SK-N-SH (cell line): ENCODE results near the gene CACNG7. TPM values are rescaled to one million over a fixed set of nuclear protein-coding genes. Genes with fewer than 3 reads are reported as not detected.

Experiments
- CTCF ChIA-PET: fragments of 300-600, 350-600 bp; formaldehyde crosslinking; extraction: SDS; loops from one replicate; lab custom pipeline; 2021; lab: Yijun Ruan, JAX
- POLR2A ChIA-PET: fragments of 350-600 bp; sonication (Branson Sonifier 250); formaldehyde crosslinking; extraction: SDS; loops from one replicate; lab custom pipeline; 2020; ENCODE audit warnings: antibody characterized with exemption, inconsistent platforms; lab: Yijun Ruan, JAX
- DNase-seq: peaks from one replicate; pipeline ENCODE4 v3.0.0; 2012
- H2AFZ ChIP-seq: fragments of 200-600 bp; sonication (generic); 2 replicates; pipeline ENCODE4 v1.8.1; 2016; ENCODE audit warnings: antibody characterized with exemption, mild to moderate bottlenecking, low read depth
- H3F3A ChIP-seq: fragments of 200-600 bp; sonication (generic); replicated peaks from 2 replicates; pipeline ENCODE3; 2016; ENCODE audit warnings: antibody characterized with exemption, mild to moderate bottlenecking; ENCODE audit not compliant: insufficient read depth
- H3K27ac ChIP-seq, 2 experiments: fragments of 200-500 bp in 1 of 2; fragments of 200-600 bp in 1 of 2; sonication (Bioruptor generic) in 1 of 2; sonication (generic), shearing (Covaris generic) in 1 of 2; 2 replicates each; pipeline versions ENCODE4 v1.5.1 to v1.6.1; 2014 to 2016; ENCODE audit warnings: low read depth in 2 of 2, inconsistent platforms in 1 of 2, low read length in 1 of 2, mild to moderate bottlenecking in 1 of 2, mixed read lengths in 1 of 2
- H3K27me3 ChIP-seq: fragments of 200-600 bp; sonication (generic), shearing (Covaris generic); 2 replicates; pipeline ENCODE4 v1.6.1; 2016; ENCODE audit warnings: mixed run types; ENCODE audit not compliant: insufficient read depth
- H3K36me3 ChIP-seq, 2 experiments: fragments of 200-500 bp in 1 of 2; fragments of 200-600 bp in 1 of 2; sonication (Bioruptor generic) in 1 of 2; sonication (generic) in 1 of 2; replicated peaks in 1 of 2; 2 replicates each; pipeline versions ENCODE3 to v1.5.1; 2014 to 2016; ENCODE audit warnings: low read length in 1 of 2, mild to moderate bottlenecking in 1 of 2; ENCODE audit not compliant: insufficient read depth in 2 of 2, control insufficient read depth in 1 of 2
- H3K4me1 ChIP-seq, 2 experiments: fragments of 200-500 bp in 1 of 2; fragments of 200-600 bp in 1 of 2; sonication (Bioruptor generic) in 1 of 2; sonication (generic), shearing (Covaris generic) in 1 of 2; 2 replicates each; pipeline versions ENCODE4 v1.5.1 to v1.6.1; 2014 to 2016; ENCODE audit warnings: low read depth in 1 of 2, low read length in 1 of 2, mixed run types in 1 of 2; ENCODE audit not compliant: insufficient read depth in 2 of 2, control insufficient read depth in 1 of 2
- H3K4me2 ChIP-seq: fragments of 200-600 bp; sonication (generic), shearing (Covaris generic); 2 replicates; pipeline ENCODE4 v1.6.1; 2017; ENCODE audit warnings: mixed run types
- H3K4me3 ChIP-seq, 2 experiments: fragments of 200-500 bp in 1 of 2; fragments of 200-600 bp in 1 of 2; sonication (Bioruptor generic) in 1 of 2; sonication (generic), shearing (Covaris generic) in 1 of 2; 2 replicates each; pipeline versions ENCODE4 v1.5.1 to v1.8.1; 2014 to 2016; ENCODE audit warnings: low read depth in 2 of 2, inconsistent platforms in 1 of 2, low read length in 1 of 2, mild to moderate bottlenecking in 1 of 2, mixed read lengths in 1 of 2, moderate library complexity in 1 of 2
- H3K79me2 ChIP-seq: fragments of 200-600 bp; sonication (generic); 2 replicates; pipeline ENCODE4 v1.8.1; 2017; ENCODE audit warnings: mild to moderate bottlenecking; ENCODE audit not compliant: insufficient read depth
- H3K9ac ChIP-seq: fragments of 200-600 bp; sonication (generic); 2 replicates; pipeline ENCODE4 v1.6.1; 2017; ENCODE audit warnings: mixed run types
- H3K9me2 ChIP-seq: fragments of 200-600 bp; sonication (generic); 2 replicates; pipeline ENCODE4 v1.6.1; 2017; ENCODE audit warnings: mixed run types
- H3K9me3 ChIP-seq: fragments of 200-600 bp; sonication (generic); 2 replicates; pipeline ENCODE4 v1.6.1; 2017; ENCODE audit warnings: mixed run types, mild to moderate bottlenecking, moderate library complexity
- H4K20me1 ChIP-seq: fragments of 200-600 bp; sonication (generic); 2 replicates; pipeline ENCODE4 v1.6.1; 2017; ENCODE audit warnings: mild to moderate bottlenecking, mixed run types; ENCODE audit not compliant: insufficient read depth
- CHD2 ChIP-seq: fragments of 150-350 bp; IDR thresholded peaks from 2 replicates; pipeline ENCODE4 v1.6.1; 2018; ENCODE audit warnings: low read length; ENCODE audit not compliant: partially characterized antibody
- EP300 ChIP-seq, 2 experiments: IDR thresholded peaks; 2 replicates each; pipeline versions ENCODE4 v1.4.0 to v1.6.1; 2012; ENCODE audit warnings: borderline replicate concordance in 1 of 2, low read depth in 1 of 2, low read length in 1 of 2
- FOXJ3 ChIP-seq: sonication (generic); formaldehyde crosslinking; IDR thresholded peaks from 2 replicates; pipeline ENCODE4 v1.5.1; 2020; ENCODE audit warnings: mild to moderate bottlenecking, missing genetic modification reagents
- GABPA ChIP-seq: IDR thresholded peaks from 2 replicates; pipeline ENCODE4 v1.4.0; 2012; ENCODE audit warnings: low read depth, mild to moderate bottlenecking
- JUND ChIP-seq: IDR thresholded peaks from 2 replicates; pipeline ENCODE4 v1.4.0; 2012
- MEF2A ChIP-seq: IDR thresholded peaks from 2 replicates; pipeline ENCODE4 v1.4.0; 2012; ENCODE audit warnings: low read depth, borderline replicate concordance
- NFIC ChIP-seq: IDR thresholded peaks from 2 replicates; pipeline ENCODE4 v1.4.0; 2012; ENCODE audit warnings: borderline replicate concordance
- RCOR1 ChIP-seq: fragments of 150-350 bp; IDR thresholded peaks from 2 replicates; pipeline ENCODE4 v1.6.1; 2017; ENCODE audit warnings: antibody characterized with exemption, low read length
- RFX5 ChIP-seq: IDR thresholded peaks from 2 replicates; pipeline ENCODE4 v1.6.1; 2012; ENCODE audit warnings: mild to moderate bottlenecking, improper control_type of control experiment, low read length
- RXRA ChIP-seq: IDR thresholded peaks from 2 replicates; pipeline ENCODE4 v1.4.0; 2012; ENCODE audit warnings: low read depth, mild to moderate bottlenecking, borderline replicate concordance
- SMC3 ChIP-seq: IDR thresholded peaks from 2 replicates; pipeline ENCODE4 v1.6.1; 2012; ENCODE audit warnings: low read depth, low read length, improper control_type of control experiment
- TEAD4 ChIP-seq: IDR thresholded peaks from 2 replicates; pipeline ENCODE4 v1.4.0; 2012; ENCODE audit warnings: mild to moderate bottlenecking, borderline replicate concordance; ENCODE audit not compliant: insufficient read depth
- WGBS: methylation state at CpG from one replicate; pipeline ENCODE4 v1.1.6; 2017; ENCODE audit warnings: low lambda C conversion rate; 5-methylcytosine and 5-hydroxymethylcytosine counted together
- polyA plus RNA-seq, 3 experiments: library from polyadenylated mRNA; depleted of rRNA; stranded (reverse); fragments of >200 nt; gene quantifications; 2 replicates each; pipeline ENCODE4 v1.2.3, GENCODE V29; 2012
- TF ChIP-seq, protein P1 (sequence below): IDR thresholded peaks from 2 replicates; pipeline ENCODE4 v1.4.0; 2012; ENCODE audit warnings: low read depth, borderline replicate concordance
- TF ChIP-seq, protein P2 (sequence below): fragments of 150-350 bp; IDR thresholded peaks from 2 replicates; pipeline ENCODE4 v1.6.1; 2017; ENCODE audit warnings: antibody characterized with exemption, low read length, low read depth, borderline replicate concordance
- TF ChIP-seq, protein P3 (sequence below): fragments of 150-350 bp; IDR thresholded peaks from 2 replicates; pipeline ENCODE4 v1.6.1; 2016; ENCODE audit warnings: mild to moderate bottlenecking, low read depth, low read length
- TF ChIP-seq, protein P4 (sequence below): fragments of 200-600 bp; sonication (generic); IDR thresholded peaks from 2 replicates; pipeline ENCODE4 v1.6.1; 2017; ENCODE audit warnings: antibody characterized with exemption, mild to moderate bottlenecking, moderate library complexity

CACNG7 gene
- polyA plus RNA-seq, 1 of the 3 experiments (the other 2 are of a cell fraction) = 25.7 TPM

DNA sequence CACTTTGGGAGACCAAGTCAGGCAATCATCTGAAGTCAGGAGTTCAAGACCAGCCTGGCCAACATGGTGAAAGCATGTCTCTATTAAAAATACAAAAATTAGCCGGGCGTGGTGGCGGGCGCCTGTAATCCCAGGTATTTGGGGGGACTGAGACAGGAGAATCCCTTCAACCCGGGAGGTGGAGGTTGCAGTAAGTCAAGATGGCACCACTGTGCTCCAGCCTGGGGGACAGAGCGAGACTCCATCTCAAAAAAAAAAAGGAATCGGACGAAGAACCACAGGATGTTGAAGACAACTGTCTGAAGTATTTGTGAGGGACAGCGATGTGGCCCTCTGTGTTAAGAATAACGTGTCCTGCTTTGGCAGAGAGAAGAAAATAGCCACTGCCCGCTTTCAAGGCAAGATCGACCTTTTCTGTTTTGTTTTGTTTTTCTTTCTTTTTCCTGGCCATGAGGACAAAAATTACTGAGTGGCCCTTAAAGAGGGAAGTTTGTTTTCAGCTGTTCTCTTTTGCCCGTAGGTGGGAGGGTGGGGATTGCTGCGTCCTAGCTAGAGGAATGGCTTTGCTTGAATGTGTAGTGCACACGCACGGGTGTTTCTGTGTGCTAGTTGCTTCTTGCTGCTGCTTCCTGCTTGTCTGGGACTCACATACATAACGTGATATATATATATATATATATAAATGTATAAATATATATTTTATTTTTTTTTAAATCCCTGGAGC is 33.3 kb upstream of the CACNG7 start:
- CTCF ChIA-PET = no interaction called here
- no peak overlapping the region for H2AFZ ChIP-seq
- 93% methylated on average over 17 of the region's 17 CpGs for WGBS
- H3K27ac ChIP-seq = no peak overlapping the region
- POLR2A ChIA-PET = interaction anchor here (1.1 kb wide), 1 partner anchor 149 kb away, joined by 3 read pairs; no protein-coding TSS in a partner anchor
- H3K4me2 ChIP-seq = no peak overlapping the region
- H3F3A ChIP-seq = peaks cover 27% of the 10 kb centered on the region
- no peaks in the 10 kb centered on the region for H3K9me2 ChIP-seq
- TF ChIP-seq NFIC = no peak
- TF ChIP-seq, protein P1, sequence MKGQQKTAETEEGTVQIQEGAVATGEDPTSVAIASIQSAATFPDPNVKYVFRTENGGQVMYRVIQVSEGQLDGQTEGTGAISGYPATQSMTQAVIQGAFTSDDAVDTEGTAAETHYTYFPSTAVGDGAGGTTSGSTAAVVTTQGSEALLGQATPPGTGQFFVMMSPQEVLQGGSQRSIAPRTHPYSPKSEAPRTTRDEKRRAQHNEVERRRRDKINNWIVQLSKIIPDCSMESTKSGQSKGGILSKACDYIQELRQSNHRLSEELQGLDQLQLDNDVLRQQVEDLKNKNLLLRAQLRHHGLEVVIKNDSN = no peak
- TF ChIP-seq MEF2A = no peak
- no peak for TF ChIP-seq RXRA
- TF ChIP-seq GABPA = no peak
- TF ChIP-seq FOXJ3 (CRISPR knock-in tag) = no peak
- no peak for TF ChIP-seq EP300 (IDR thresholded peaks at IDR 0.05; ENCODE audit: borderline replicate concordance in 1 of 2, low read depth in 1 of 2, low read length in 1 of 2)
- no peak for TF ChIP-seq CHD2
- no peak for TF ChIP-seq RFX5
- H3K4me3 ChIP-seq = no peak overlapping the region
- H3K36me3 ChIP-seq = peaks cover 17 to 18% of the 10 kb centered on the region in 2 experiments
- DNase-seq = no peak
- H3K9ac ChIP-seq = no peak overlapping the region
- H3K27me3 ChIP-seq = no peaks in the 10 kb centered on the region
- H3K4me1 ChIP-seq = peaks cover 0 to 3% of the 10 kb centered on the region in 2 experiments; a peak in 1 of 4 replicates
- H3K9me3 ChIP-seq = no peaks in the 10 kb centered on the region
- H3K79me2 ChIP-seq = peaks cover 17% of the 10 kb centered on the region
- H4K20me1 ChIP-seq = peaks cover 38% of the 10 kb centered on the region; the same call in 1 of the 2 replicates

DNA sequence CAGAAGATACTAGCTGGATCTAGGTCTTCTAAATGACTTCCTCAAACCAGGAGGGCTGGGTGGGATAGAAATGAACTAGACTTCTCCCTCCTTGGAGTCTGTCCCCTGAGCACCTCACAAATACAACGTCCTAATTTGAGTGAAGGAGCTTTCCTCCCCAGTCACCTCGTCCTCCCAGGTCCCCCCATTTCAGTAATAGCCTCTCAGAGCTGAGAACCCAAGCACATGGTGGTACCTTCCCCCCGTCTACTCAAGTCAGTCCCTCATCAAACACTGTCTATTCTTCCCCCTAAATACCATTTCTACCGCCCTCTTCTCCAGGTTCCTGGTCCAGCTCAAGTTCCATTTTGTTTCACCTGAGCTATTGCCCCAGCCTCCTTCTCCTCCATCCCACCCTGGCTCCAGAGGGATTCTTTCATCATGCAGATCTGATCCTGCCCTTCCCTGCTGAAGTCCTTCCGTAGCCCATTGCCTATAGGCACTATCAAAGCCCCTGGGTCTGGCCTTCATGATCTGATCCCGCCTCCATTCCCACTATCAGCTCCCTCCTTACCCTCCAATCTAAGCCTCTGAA is 32.3 kb upstream of the CACNG7 start:
- DNase-seq = peak; percentile 4
- WGBS = 83% methylated on average over 5 of the region's 6 CpGs
- POLR2A ChIA-PET = interaction anchor here (0.6 to 1.2 kb wide), 3 partner anchors 8 to 151 kb away, joined by 3 to 4 read pairs (median 3); no protein-coding TSS in a partner anchor
- H3K9me2 ChIP-seq = no peaks in the 10 kb centered on the region
- peaks cover 8% of the 10 kb centered on the region; the same call in 1 of the 2 replicates for H3K79me2 ChIP-seq
- H3K9me3 ChIP-seq = no peaks in the 10 kb centered on the region
- H3K36me3 ChIP-seq = peaks cover 17 to 18% of the 10 kb centered on the region in 2 experiments
- peaks cover 0 to 9% of the 10 kb centered on the region in 2 experiments; a peak in 1 of 4 replicates for H3K4me1 ChIP-seq
- peaks cover 35% of the 10 kb centered on the region for H3F3A ChIP-seq
- H3K4me3 ChIP-seq = no peak overlapping the region
- CTCF ChIA-PET = interaction anchor here (1.2 kb wide), 1 partner anchor 20 kb away, joined by 3 read pairs; no protein-coding TSS in a partner anchor
- no peak overlapping the region for H3K27ac ChIP-seq
- no peak overlapping the region for H3K4me2 ChIP-seq
- H3K9ac ChIP-seq = no peak overlapping the region
- peaks cover 30% of the 10 kb centered on the region; the same call in 1 of the 2 replicates for H4K20me1 ChIP-seq
- H2AFZ ChIP-seq = no peak overlapping the region
- no peak for TF ChIP-seq RCOR1
- no peak for TF ChIP-seq SMC3
- TF ChIP-seq GABPA = no peak
- TF ChIP-seq, protein P2, sequence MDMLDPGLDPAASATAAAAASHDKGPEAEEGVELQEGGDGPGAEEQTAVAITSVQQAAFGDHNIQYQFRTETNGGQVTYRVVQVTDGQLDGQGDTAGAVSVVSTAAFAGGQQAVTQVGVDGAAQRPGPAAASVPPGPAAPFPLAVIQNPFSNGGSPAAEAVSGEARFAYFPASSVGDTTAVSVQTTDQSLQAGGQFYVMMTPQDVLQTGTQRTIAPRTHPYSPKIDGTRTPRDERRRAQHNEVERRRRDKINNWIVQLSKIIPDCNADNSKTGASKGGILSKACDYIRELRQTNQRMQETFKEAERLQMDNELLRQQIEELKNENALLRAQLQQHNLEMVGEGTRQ = no peak
- TF ChIP-seq, protein P3, sequence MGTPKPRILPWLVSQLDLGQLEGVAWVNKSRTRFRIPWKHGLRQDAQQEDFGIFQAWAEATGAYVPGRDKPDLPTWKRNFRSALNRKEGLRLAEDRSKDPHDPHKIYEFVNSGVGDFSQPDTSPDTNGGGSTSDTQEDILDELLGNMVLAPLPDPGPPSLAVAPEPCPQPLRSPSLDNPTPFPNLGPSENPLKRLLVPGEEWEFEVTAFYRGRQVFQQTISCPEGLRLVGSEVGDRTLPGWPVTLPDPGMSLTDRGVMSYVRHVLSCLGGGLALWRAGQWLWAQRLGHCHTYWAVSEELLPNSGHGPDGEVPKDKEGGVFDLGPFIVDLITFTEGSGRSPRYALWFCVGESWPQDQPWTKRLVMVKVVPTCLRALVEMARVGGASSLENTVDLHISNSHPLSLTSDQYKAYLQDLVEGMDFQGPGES = no peak
- no peak for TF ChIP-seq JUND
- no peak for TF ChIP-seq TEAD4
- no peak for TF ChIP-seq FOXJ3 (CRISPR knock-in tag)
- TF ChIP-seq, protein P4, sequence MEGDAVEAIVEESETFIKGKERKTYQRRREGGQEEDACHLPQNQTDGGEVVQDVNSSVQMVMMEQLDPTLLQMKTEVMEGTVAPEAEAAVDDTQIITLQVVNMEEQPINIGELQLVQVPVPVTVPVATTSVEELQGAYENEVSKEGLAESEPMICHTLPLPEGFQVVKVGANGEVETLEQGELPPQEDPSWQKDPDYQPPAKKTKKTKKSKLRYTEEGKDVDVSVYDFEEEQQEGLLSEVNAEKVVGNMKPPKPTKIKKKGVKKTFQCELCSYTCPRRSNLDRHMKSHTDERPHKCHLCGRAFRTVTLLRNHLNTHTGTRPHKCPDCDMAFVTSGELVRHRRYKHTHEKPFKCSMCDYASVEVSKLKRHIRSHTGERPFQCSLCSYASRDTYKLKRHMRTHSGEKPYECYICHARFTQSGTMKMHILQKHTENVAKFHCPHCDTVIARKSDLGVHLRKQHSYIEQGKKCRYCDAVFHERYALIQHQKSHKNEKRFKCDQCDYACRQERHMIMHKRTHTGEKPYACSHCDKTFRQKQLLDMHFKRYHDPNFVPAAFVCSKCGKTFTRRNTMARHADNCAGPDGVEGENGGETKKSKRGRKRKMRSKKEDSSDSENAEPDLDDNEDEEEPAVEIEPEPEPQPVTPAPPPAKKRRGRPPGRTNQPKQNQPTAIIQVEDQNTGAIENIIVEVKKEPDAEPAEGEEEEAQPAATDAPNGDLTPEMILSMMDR = no peak
- TF ChIP-seq, all 33 proteins: peak for 0
- H3K27me3 ChIP-seq = 0 out of 2 replicates have a peak, but pooled peaks cover 1% of the 10 kb centered on the region
